A549 (cell line): ENCODE results near the gene FAM83G. TPM values are rescaled to one million over a fixed set of nuclear protein-coding genes. Genes with fewer than 3 reads are reported as not detected.

ENCODE experiments used
- ATAC-seq, 2 experiments: fragments of 200-7000 bp in 1 of 2; fragments of >200 bp in 1 of 2; cut with Nextera tagmentation in 1 of 2; cut with Tn5 transposase in 1 of 2; 3 replicates each; pipeline versions ENCODE4 v1.8.0 to v1.9.1; 2018 to 2020; ENCODE audit warnings: mild to moderate bottlenecking in 1 of 2, moderate library complexity in 1 of 2
- CTCF ChIA-PET: fragments of 300-600 bp; sonication (Branson Sonifier 250); formaldehyde crosslinking; extraction: SDS; loops from one replicate; lab custom pipeline; 2021; ENCODE audit warnings: antibody characterized with exemption, inconsistent platforms; lab: Yijun Ruan, JAX
- POLR2A ChIA-PET: fragments of 350-600 bp; formaldehyde crosslinking; extraction: SDS; loops from one replicate; lab custom pipeline; 2021; ENCODE audit warnings: antibody characterized with exemption, inconsistent platforms; lab: Yijun Ruan, JAX
- DNase-seq, 2 experiments: peaks; one replicate each; pipeline versions ENCODE4 v3.0.0 to v3.0.0-alpha.2; 2011 to 2016; ENCODE audit warnings: low read depth in 1 of 2, low spot score in 1 of 2
- FAIRE-seq: peaks from 2 replicates; lab custom pipeline; 2011; peaks lifted over from hg19 to GRCh38; lab: Jason Lieb, UNC
- H3K27ac ChIP-seq, 2 experiments: fragments of >200 bp; sonication (Bioruptor Twin); formaldehyde crosslinking; 3 replicates each; pipeline ENCODE4 v1.5.1; 2016 to 2017
- H3K4me1 ChIP-seq: fragments of >200 bp; sonication (Bioruptor Twin); formaldehyde crosslinking; 3 replicates; pipeline ENCODE4 v1.6.1; 2016
- H3K4me2 ChIP-seq: fragments of >200 bp; sonication (Bioruptor Twin); formaldehyde crosslinking; 3 replicates; pipeline ENCODE4 v1.6.1; 2016
- H3K4me3 ChIP-seq: fragments of >200 bp; sonication (Bioruptor Twin); formaldehyde crosslinking; 3 replicates; pipeline ENCODE4 v1.5.1; 2016
- H3K9me3 ChIP-seq: fragments of >200 bp; sonication (Bioruptor Twin); formaldehyde crosslinking; 3 replicates; pipeline ENCODE4 v1.6.1; 2016
- CBX8 ChIP-seq: fragments of 200-600 bp; sonication (generic); IDR thresholded peaks from 2 replicates; pipeline ENCODE4 v1.6.1; 2016
- CHD2 ChIP-seq: fragments of 150-350 bp; IDR thresholded peaks from 2 replicates; pipeline ENCODE4 v1.6.1; 2014; ENCODE audit warnings: low read length; ENCODE audit not compliant: partially characterized antibody
- CHD4 ChIP-seq: fragments of 200-600 bp; sonication (generic); IDR thresholded peaks from 2 replicates; pipeline ENCODE4 v1.6.1; 2016; ENCODE audit warnings: antibody characterized with exemption, mild to moderate bottlenecking, borderline replicate concordance
- CTCF ChIP-seq: fragments of >200 bp; sonication (Bioruptor Twin); formaldehyde crosslinking; IDR thresholded peaks from 3 replicates; pipeline ENCODE4 v1.5.1; 2016
- ESRRA ChIP-seq: fragments of 150-350 bp; IDR thresholded peaks from 2 replicates; pipeline ENCODE4 v1.6.1; 2014; ENCODE audit warnings: mild to moderate bottlenecking, low read length, borderline replicate concordance
- FOSB ChIP-seq: fragments of 250-450 bp; sonication (Bioruptor Pico); IDR thresholded peaks from 2 replicates; pipeline ENCODE4 v1.5.0; 2020; ENCODE audit warnings: mild to moderate bottlenecking, moderate library complexity
- FOSL2 ChIP-seq, 2 experiments: fragments of 450-650 bp in 1 of 2; fragments of >200 bp in 1 of 2; sonication (Bioruptor Twin) in 1 of 2; formaldehyde crosslinking; IDR thresholded peaks; 2 replicates each; pipeline versions ENCODE4 v1.5.0 to v1.6.1; 2016 to 2020; ENCODE audit warnings: mild to moderate bottlenecking in 1 of 2, moderate library complexity in 1 of 2
- HEYL ChIP-seq: fragments of 250-450 bp; sonication (Bioruptor Pico); IDR thresholded peaks from 2 replicates; pipeline ENCODE4 v1.8.0; 2021; ENCODE audit warnings: mild to moderate bottlenecking, moderate library complexity
- HOXA7 ChIP-seq: fragments of 250-450 bp; sonication (Bioruptor Pico); IDR thresholded peaks from 2 replicates; pipeline ENCODE4 v1.5.0; 2020; ENCODE audit warnings: mild to moderate bottlenecking, moderate library complexity
- KDM1A ChIP-seq: fragments of 200-600 bp; sonication (generic); IDR thresholded peaks from 2 replicates; pipeline ENCODE4 v1.6.1; 2016; ENCODE audit warnings: low read depth, mild to moderate bottlenecking
- NFE2L2 ChIP-seq: fragments of 150-350 bp; conservative IDR thresholded peaks from 2 replicates; pipeline ENCODE4 v1.6.1; 2014; ENCODE audit warnings: low read length
- NR3C1 ChIP-seq: fragments of >200 bp; sonication (Bioruptor Twin); formaldehyde crosslinking; IDR thresholded peaks from 3 replicates; pipeline ENCODE4 v1.6.1; 2017
- POLR2A ChIP-seq: IDR thresholded peaks from 2 replicates; pipeline ENCODE4 v1.6.1; 2012; ENCODE audit warnings: mild to moderate bottlenecking, low read length
- SREBF2 ChIP-seq: fragments of 450-650 bp; IDR thresholded peaks from 2 replicates; pipeline ENCODE4 v1.6.1; 2014; ENCODE audit warnings: mild to moderate bottlenecking, moderate library complexity
- ZC3H11A ChIP-seq: fragments of 450-650 bp; IDR thresholded peaks from 2 replicates; pipeline ENCODE4 v1.6.1; 2014; ENCODE audit warnings: antibody characterized with exemption, mild to moderate bottlenecking
- ZFP36 ChIP-seq: fragments of 450-650 bp; IDR thresholded peaks from 2 replicates; pipeline ENCODE4 v1.6.1; 2014; ENCODE audit warnings: borderline replicate concordance; ENCODE audit not compliant: partially characterized antibody
- WGBS: methylation state at CpG from one replicate; pipeline ENCODE4 v1.1.6; 2017; ENCODE audit errors: missing lambda C conversion rate; 5-methylcytosine and 5-hydroxymethylcytosine counted together
- polyA plus RNA-seq, 4 experiments: library from polyadenylated mRNA; depleted of rRNA in 3 of 4; stranded (reverse); fragments of >200 nt; fragmentation: RNase III in 1 of 4; extraction: RNeasy Plus Mini Kit Qiagen cat#74134 plus additional on column Dnase treatment in 1 of 4; gene quantifications; 2 replicates in 3 of 4; 3 replicates in 1 of 4; pipeline ENCODE4 v1.2.3, GENCODE V29; 2011 to 2017
- TF ChIP-seq, protein P1 (sequence below): IDR thresholded peaks from 2 replicates; pipeline ENCODE4 v1.6.1; 2012
- TF ChIP-seq, protein P2 (sequence below): IDR thresholded peaks from 2 replicates; pipeline ENCODE4 v1.6.1; 2012; ENCODE audit warnings: low read depth, borderline replicate concordance
- TF ChIP-seq, protein P3 (sequence below): fragments of 250-450 bp; sonication (Bioruptor Pico); IDR thresholded peaks from 2 replicates; pipeline ENCODE4 v1.5.0; 2020; ENCODE audit warnings: low read depth, mild to moderate bottlenecking, moderate library complexity
- TF ChIP-seq, protein P4 (sequence below): fragments of 150-350 bp; IDR thresholded peaks from 2 replicates; pipeline ENCODE4 v1.6.1; 2014; ENCODE audit warnings: low read depth, mild to moderate bottlenecking, low read length
- TF ChIP-seq, protein P5 (sequence below): fragments of >200 bp; sonication (Bioruptor Twin); formaldehyde crosslinking; IDR thresholded peaks from 3 replicates; pipeline ENCODE4 v1.6.1; 2016

Gene FAM83G
- polyA plus RNA-seq, 2 of the 4 experiments (the other 2 are of a cell fraction): 11.0 to 22.0 TPM

GRCh38 chr17:19013806-19014627 is 9.5 kb upstream of the FAM83G start:
- Histone ChIP-seq H3K4me1 (peaks cover 30% of the 10 kb centered on the region), H3K4me2 (no peak overlapping the region), H3K4me3 (no peak overlapping the region), H3K9me3 (no peaks in the 10 kb centered on the region), H3K27ac (peak overlapping the region in 1 of 2 experiments; percentile 19; a peak in 2 of 6 replicates)
- no peak for DNase-seq
- ChIA-PET POLR2A (no interaction called here), CTCF (interaction anchor here (1.6 to 13.6 kb wide), 4 partner anchors 10 to 52 kb away, joined by 3 to 110 read pairs (median 6); partner anchors contain the start of gene FAM83G)
- 88% methylated on average over 11 of the region's 11 CpGs for WGBS
- TF ChIP-seq POLR2A (no peak), ZFP36 (peak; percentile 21)
- TF ChIP-seq, protein P1, sequence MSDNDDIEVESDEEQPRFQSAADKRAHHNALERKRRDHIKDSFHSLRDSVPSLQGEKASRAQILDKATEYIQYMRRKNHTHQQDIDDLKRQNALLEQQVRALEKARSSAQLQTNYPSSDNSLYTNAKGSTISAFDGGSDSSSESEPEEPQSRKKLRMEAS: 0 out of 2 replicates have a peak, but pooled peaks have one; percentile 16
- FAIRE-seq: no peak
- no peak for ATAC-seq

DNA sequence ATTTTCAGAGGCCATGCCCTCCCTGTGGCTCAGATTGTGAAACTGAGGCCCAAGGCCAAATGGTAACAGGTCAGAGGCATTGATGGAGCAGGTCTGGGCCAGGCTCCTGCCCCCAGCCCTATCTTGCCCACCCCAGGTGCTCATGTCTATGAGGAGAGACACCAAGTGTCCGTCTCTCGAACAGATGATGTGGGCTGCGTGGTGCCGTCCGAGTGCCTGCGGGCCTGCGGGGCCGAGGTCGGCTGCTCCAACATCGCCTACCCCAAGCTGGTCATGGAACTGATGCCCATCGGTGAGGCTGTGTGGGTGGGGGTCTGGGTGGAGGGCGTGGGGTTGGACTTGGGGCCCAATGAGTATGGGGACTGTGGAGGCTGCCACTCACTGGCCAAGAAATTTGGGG is 8.7 kb upstream of the FAM83G start:
- TF ChIP-seq ZC3H11A (no peak), NFE2L2 (no peak), CTCF (no peak), SREBF2 (no peak), FOSB (CRISPR knock-in tag) (no peak), HEYL (CRISPR knock-in tag) (no peak), HOXA7 (CRISPR knock-in tag) (no peak), KDM1A (no peak), CHD2 (no peak)
- TF ChIP-seq, protein P2, sequence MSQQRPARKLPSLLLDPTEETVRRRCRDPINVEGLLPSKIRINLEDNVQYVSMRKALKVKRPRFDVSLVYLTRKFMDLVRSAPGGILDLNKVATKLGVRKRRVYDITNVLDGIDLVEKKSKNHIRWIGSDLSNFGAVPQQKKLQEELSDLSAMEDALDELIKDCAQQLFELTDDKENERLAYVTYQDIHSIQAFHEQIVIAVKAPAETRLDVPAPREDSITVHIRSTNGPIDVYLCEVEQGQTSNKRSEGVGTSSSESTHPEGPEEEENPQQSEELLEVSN: no peak
- TF ChIP-seq, protein P3, sequence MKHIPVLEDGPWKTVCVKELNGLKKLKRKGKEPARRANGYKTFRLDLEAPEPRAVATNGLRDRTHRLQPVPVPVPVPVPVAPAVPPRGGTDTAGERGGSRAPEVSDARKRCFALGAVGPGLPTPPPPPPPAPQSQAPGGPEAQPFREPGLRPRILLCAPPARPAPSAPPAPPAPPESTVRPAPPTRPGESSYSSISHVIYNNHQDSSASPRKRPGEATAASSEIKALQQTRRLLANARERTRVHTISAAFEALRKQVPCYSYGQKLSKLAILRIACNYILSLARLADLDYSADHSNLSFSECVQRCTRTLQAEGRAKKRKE (CRISPR knock-in tag): no peak
- TF ChIP-seq, protein P1: no peak
- no peak overlapping the region for H3K4me3 ChIP-seq
- no peak overlapping the region for H3K4me2 ChIP-seq
- ChIA-PET CTCF (interaction anchor here (1.6 to 13.6 kb wide), 3 partner anchors 12 to 51 kb away, joined by 3 to 110 read pairs (median 6); no protein-coding TSS in a partner anchor), POLR2A (no interaction called here)
- FAIRE-seq: no peak
- ATAC-seq: no peak
- peak overlapping the region in 1 of 2 experiments; percentile 19; a peak in 2 of 6 replicates for H3K27ac ChIP-seq
- H3K9me3 ChIP-seq: no peaks in the 10 kb centered on the region
- H3K4me1 ChIP-seq: peaks cover 30% of the 10 kb centered on the region
- DNase-seq: no peak
- WGBS: 94% methylated on average over 12 of the region's 12 CpGs

DNA sequence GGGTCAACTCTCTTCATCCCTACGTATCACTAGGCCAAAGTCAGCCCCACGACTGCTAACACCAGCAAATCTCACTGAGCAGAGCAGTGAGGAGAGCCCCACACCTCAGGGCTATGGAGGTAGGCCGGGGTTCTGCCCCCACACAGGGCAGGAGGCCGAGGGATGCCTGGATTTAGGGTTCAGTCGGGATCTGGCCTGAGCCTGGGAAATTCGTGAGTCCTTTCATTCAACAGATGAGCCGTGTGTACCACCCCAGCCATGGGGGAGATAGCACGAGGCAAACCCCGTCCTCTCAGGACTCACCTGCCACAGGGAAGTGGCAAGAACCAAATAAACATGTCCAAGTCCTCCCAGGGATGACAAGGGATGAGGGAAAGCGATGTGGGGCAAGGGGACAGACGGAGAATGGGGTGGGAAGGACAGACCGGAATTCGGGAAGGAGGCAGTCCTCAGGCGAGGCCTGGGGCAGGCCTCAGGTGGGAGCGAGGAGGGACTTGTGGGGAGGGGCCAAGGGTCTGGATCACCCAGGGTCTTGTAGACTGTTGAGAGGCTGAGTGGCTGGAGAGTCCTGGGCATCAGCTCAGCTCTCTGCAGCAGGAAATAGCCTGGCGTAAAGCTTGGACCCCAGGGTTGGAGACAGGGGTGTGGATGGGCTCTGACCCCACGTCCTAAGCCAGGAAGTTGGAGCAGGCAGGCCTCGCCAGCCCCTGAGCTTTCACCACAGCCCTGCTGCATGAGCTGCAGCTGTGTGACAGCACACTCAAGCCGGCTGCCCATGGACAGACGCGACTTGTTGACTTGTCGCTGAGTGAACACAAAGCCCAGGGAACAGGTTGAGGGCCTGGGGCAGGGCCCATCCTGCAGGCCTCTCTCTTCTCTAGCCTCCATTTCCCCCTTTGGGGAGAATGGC is 7.9 kb upstream of the FAM83G start:
- DNase-seq: no peak
- Histone ChIP-seq H3K27ac (peak overlapping the region; percentile 75 to 85), H3K4me2 (peak overlapping the region; percentile 45; the same call in 1 of the 3 replicates), H3K4me3 (no peak overlapping the region), H3K4me1 (peaks cover 30% of the 10 kb centered on the region), H3K9me3 (no peaks in the 10 kb centered on the region)
- WGBS: 86% methylated on average over 22 of the region's 22 CpGs
- FAIRE-seq: no peak
- ChIA-PET CTCF (interaction anchor here (0.8 to 13.6 kb wide), 2 partner anchors 35 to 51 kb away, joined by 3 to 110 read pairs; no protein-coding TSS in a partner anchor), POLR2A (no interaction called here)
- ATAC-seq: no peak
- TF ChIP-seq NR3C1 (no peak), CHD4 (no peak), ESRRA (no peak), FOSB (CRISPR knock-in tag) (no peak), FOSL2 (IDR thresholded peaks at IDR 0.05) (no peak), FOSL2 (CRISPR knock-in tag; IDR thresholded peaks at IDR 0.05) (no peak), CBX8 (no peak)
- TF ChIP-seq, protein P3 (CRISPR knock-in tag): no peak
- TF ChIP-seq, protein P4, sequence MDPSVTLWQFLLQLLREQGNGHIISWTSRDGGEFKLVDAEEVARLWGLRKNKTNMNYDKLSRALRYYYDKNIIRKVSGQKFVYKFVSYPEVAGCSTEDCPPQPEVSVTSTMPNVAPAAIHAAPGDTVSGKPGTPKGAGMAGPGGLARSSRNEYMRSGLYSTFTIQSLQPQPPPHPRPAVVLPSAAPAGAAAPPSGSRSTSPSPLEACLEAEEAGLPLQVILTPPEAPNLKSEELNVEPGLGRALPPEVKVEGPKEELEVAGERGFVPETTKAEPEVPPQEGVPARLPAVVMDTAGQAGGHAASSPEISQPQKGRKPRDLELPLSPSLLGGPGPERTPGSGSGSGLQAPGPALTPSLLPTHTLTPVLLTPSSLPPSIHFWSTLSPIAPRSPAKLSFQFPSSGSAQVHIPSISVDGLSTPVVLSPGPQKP: no peak
- TF ChIP-seq, protein P5, sequence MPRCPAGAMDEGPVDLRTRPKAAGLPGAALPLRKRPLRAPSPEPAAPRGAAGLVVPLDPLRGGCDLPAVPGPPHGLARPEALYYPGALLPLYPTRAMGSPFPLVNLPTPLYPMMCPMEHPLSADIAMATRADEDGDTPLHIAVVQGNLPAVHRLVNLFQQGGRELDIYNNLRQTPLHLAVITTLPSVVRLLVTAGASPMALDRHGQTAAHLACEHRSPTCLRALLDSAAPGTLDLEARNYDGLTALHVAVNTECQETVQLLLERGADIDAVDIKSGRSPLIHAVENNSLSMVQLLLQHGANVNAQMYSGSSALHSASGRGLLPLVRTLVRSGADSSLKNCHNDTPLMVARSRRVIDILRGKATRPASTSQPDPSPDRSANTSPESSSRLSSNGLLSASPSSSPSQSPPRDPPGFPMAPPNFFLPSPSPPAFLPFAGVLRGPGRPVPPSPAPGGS: no peak
- TF ChIP-seq, protein P2: no peak
